AG04450 (cell line): ENCODE results near the gene EHMT1. TPM values are rescaled to one million over a fixed set of nuclear protein-coding genes. Genes with fewer than 3 reads are reported as not detected.

ENCODE experiments used
- CTCF ChIA-PET: fragments of 300-600, 350-600 bp; formaldehyde crosslinking; extraction: SDS; loops from one replicate; lab custom pipeline; 2022; ENCODE audit warnings: antibody characterized with exemption, inconsistent platforms; lab: Charles Lee
- POLR2A ChIA-PET: fragments of 350-600 bp; formaldehyde crosslinking; extraction: SDS; loops from one replicate; lab custom pipeline; 2021; ENCODE audit warnings: antibody characterized with exemption, inconsistent platforms; lab: Yijun Ruan, JAX
- DNase-seq: peaks from one replicate; pipeline ENCODE4 v3.0.0-alpha.2; 2011; ENCODE audit warnings: low read depth, low spot score
- H3K27ac ChIP-seq: one replicate; pipeline ENCODE4 v1.5.1; 2012; ENCODE audit warnings: low read depth, low read length, control low read depth
- H3K27me3 ChIP-seq: one replicate; pipeline ENCODE4 v1.6.0; 2012; ENCODE audit warnings: low read length; ENCODE audit not compliant: control insufficient read depth, insufficient read depth
- H3K4me3 ChIP-seq: 2 replicates; pipeline ENCODE4 v1.5.1; 2011; ENCODE audit warnings: mild to moderate bottlenecking, low read depth, low read length, control low read depth
- H3K9me3 ChIP-seq: 2 replicates; pipeline ENCODE4 v1.5.1; 2012; ENCODE audit warnings: low read length; ENCODE audit not compliant: control insufficient read depth, insufficient read depth
- polyA plus RNA-seq: library from polyadenylated mRNA; depleted of rRNA; stranded (reverse); fragments of >200 nt; gene quantifications from 2 replicates; pipeline ENCODE4 v1.2.3, GENCODE V29; 2011
- TF ChIP-seq, protein P1 (sequence below): IDR thresholded peaks from 2 replicates; pipeline ENCODE4 v1.5.1; 2011; ENCODE audit warnings: low read depth, low read length, control low read depth, inconsistent platforms

EHMT1 gene
- polyA plus RNA-seq, 1 experiment = 26.1 TPM

DNA sequence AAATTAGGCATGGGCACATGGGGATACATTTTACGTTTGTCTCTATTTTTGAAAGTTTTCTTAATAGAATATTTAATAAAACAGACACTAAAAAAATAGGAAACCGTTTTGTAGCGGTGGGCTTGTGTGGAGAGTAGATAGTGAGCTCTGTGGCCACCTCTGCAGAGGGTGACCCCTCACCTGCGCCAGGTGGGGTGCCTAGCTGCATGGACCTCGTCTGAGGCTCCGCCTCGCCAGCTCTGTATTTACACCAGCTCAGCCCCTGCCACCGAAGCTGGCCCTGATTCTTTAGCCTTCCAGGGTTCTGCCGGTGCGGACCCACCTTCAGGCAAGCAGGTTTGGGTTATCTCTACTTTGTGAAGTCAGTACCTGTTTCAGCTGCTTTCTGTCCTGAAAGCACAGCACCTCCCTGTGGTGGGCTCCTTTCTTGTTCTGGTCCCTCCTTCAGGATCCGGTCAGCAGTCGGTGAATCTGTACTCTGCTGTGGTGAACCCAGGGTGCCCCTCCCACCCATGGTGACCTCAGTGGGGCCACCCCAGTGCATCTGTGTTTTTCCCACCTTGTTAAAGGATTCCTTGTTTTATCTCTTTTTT lies 153.6 kb downstream of the EHMT1 start:
- Histone ChIP-seq H3K27ac (no peak overlapping the region), H3K9me3 (peaks cover 3% of the 10 kb centered on the region; the same call in 1 of the 2 replicates), H3K27me3 (no peaks in the 10 kb centered on the region), H3K4me3 (no peak overlapping the region)
- POLR2A ChIA-PET = no interaction called here
- TF ChIP-seq, protein P1, sequence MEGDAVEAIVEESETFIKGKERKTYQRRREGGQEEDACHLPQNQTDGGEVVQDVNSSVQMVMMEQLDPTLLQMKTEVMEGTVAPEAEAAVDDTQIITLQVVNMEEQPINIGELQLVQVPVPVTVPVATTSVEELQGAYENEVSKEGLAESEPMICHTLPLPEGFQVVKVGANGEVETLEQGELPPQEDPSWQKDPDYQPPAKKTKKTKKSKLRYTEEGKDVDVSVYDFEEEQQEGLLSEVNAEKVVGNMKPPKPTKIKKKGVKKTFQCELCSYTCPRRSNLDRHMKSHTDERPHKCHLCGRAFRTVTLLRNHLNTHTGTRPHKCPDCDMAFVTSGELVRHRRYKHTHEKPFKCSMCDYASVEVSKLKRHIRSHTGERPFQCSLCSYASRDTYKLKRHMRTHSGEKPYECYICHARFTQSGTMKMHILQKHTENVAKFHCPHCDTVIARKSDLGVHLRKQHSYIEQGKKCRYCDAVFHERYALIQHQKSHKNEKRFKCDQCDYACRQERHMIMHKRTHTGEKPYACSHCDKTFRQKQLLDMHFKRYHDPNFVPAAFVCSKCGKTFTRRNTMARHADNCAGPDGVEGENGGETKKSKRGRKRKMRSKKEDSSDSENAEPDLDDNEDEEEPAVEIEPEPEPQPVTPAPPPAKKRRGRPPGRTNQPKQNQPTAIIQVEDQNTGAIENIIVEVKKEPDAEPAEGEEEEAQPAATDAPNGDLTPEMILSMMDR = 0 out of 2 replicates have a peak, but pooled peaks have one; percentile 13
- no peak for DNase-seq
- CTCF ChIA-PET = interaction anchor here (0.9 kb wide), 1 partner anchor 99 kb away, joined by 3 read pairs; no protein-coding TSS in a partner anchor

DNA sequence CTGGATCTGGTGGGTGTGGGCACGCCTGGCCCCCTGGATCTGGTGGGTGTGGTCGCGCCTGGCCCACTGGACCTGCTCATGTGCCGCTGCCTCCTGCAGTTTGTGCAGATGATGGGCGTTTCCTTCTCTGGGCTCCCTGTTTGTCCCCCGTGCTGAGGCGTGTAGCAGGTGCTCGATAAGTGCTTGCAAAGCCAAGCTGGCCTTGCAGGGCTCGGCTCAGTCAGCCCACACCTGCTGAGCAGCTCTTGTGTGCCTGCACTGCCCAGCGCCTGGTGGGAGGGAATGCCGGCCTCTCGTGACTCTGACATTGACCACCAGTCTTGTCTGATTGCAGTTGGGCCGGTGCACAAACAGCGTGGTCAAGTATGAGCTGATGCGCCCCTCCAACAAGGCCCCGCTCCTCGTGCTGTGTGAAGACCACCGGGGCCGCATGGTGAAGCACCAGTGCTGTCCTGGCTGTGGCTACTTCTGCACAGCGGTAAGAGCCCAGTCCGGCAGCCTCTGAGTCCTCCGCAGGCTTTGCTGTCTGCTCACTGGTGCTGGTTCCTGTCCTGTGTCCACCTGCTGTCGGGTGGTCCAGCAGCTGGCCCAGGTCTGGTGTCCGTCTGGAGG lies 156.1 kb downstream of the EHMT1 start:
- H3K27ac ChIP-seq = no peak overlapping the region
- POLR2A ChIA-PET = no interaction called here
- no peak overlapping the region for H3K4me3 ChIP-seq
- TF ChIP-seq, protein P1 = no peak
- H3K27me3 ChIP-seq = no peaks in the 10 kb centered on the region
- H3K9me3 ChIP-seq = peaks cover under 1% of the 10 kb centered on the region; the same call in 1 of the 2 replicates
- CTCF ChIA-PET = no interaction called here
- no peak for DNase-seq

DNA sequence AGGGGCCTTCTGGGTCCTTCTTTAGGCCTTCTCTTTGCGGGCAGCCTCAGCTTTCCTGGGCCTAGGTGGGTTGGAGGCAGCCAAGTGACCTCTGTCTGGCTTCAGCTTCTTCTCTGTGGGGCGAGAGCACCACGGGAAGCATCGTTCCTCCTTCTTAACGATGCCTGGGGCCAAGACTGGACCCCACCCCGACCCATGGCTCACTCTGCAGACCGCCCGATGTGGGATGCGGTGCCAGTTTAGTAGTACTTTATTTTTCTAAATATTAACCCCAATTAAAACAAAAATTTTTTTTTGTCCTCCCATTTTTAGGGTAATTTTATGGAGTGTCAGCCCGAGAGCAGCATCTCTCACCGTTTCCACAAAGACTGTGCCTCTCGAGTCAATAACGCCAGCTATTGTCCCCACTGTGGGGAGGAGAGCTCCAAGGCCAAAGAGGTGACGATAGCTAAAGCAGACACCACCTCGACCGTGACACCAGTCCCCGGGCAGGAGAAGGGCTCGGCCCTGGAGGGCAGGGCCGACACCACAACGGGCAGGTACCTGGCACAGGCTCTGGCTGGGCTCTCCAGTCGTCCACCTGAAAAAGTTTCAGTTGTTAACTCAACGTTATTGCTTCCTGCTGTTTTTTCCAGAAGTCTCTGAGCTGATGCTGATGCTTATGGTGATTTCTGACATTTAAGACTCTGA lies 157.6 kb downstream of the EHMT1 start:
- TF ChIP-seq, protein P1 = no peak
- Histone ChIP-seq H3K4me3 (no peak overlapping the region), H3K27ac (no peak overlapping the region), H3K27me3 (no peaks in the 10 kb centered on the region), H3K9me3 (no peaks in the 10 kb centered on the region; the same call in 1 of the 2 replicates)
- CTCF ChIA-PET = interaction anchor here (0.9 kb wide), 1 partner anchor 103 kb away, joined by 3 read pairs; no protein-coding TSS in a partner anchor
- POLR2A ChIA-PET = interaction anchor here (1.0 kb wide), 1 partner anchor 37 kb away, joined by 4 read pairs; no protein-coding TSS in a partner anchor
- no peak for DNase-seq

DNA sequence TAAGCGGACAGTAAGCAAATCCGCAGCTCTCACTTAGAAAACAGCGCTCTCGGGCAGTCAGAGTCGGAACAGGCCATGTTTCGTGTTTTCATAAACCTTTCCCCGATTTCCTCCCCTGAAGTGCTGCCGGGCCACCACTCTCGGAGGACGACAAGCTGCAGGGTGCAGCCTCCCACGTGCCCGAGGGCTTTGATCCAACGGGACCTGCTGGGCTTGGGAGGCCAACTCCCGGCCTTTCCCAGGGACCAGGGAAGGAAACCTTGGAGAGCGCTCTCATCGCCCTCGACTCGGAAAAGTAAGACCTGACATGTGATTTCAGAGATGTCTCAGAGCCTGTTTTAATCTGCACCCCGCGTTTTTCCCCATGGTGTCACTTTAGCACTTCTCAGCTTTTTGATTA lies 159.0 kb downstream of the EHMT1 start:
- POLR2A ChIA-PET = no interaction called here
- no peak for DNase-seq
- Histone ChIP-seq H3K27me3 (no peaks in the 10 kb centered on the region), H3K27ac (no peak overlapping the region), H3K9me3 (no peaks in the 10 kb centered on the region; the same call in 1 of the 2 replicates), H3K4me3 (no peak overlapping the region)
- CTCF ChIA-PET = no interaction called here
- TF ChIP-seq, protein P1 = no peak

DNA sequence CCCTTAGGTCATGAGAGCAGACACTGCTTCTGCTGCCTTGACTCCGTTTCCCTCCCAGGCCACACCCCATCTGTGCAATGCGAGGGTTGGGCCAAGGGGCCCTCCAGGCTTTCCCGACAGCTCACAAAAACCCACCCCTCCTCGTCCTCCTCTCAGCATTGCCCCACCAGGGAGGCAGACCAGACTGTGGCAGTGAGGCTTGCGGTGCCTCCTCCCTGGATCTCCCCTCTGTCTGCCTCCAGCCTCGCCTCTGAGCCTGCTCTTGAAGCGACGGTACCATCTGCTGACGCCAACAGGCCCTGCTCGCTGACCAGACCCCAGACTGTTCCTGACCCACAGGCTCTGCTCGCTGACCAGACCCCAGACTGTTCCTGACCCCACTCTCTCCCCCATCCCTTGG lies 159.5 kb downstream of the EHMT1 start:
- Histone ChIP-seq H3K27me3 (no peaks in the 10 kb centered on the region), H3K4me3 (no peak overlapping the region), H3K27ac (no peak overlapping the region), H3K9me3 (no peaks in the 10 kb centered on the region; the same call in 1 of the 2 replicates)
- POLR2A ChIA-PET = no interaction called here
- TF ChIP-seq, protein P1 = no peak
- CTCF ChIA-PET = no interaction called here
- DNase-seq = no peak
